OCI-LY3 (cell line): Measurements from ENCODE around the gene TGFB1.
"Not testable (repeated sequence)": the region's sequence is repeated elsewhere in the genome, so short reads cannot be mapped to it uniquely, and the experiment has no call there.

Experiments used
- EZH2phosphoT487 ChIP-seq: fragments of 200-600 bp; shearing (Covaris generic); IDR thresholded peaks from 2 replicates; pipeline ENCODE4 v1.6.1; 2018; ENCODE audit warnings: antibody characterized with exemption, mixed run types, low read depth
- TF ChIP-seq, protein P1 (sequence below): fragments of 200-600, 300-600 bp; sonication (generic); IDR thresholded peaks from 2 replicates; pipeline ENCODE4 v1.5.1; 2014; ENCODE audit warnings: antibody characterized with exemption, low read length, low read depth

DNA sequence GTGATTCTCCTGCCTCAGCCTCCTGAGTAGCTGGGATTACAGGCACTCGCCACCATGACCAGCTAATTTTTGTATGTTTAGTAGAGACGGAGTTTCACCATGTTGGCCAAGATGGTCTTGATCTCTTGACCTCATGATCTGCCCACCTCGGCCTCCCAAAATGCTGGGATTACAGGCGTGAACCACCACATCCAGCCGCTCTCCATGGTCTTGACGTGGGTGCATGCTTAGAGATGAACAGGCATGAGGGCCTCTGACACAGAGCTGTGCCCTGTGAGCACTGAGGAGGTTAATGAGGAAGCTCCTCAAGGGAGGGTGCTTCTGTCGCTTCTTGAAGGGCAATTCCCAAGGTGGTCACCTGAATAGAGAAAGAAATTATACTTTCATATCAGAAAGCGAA is 63.9 kb downstream of the TGFB1 start:
- TF ChIP-seq, protein P1, sequence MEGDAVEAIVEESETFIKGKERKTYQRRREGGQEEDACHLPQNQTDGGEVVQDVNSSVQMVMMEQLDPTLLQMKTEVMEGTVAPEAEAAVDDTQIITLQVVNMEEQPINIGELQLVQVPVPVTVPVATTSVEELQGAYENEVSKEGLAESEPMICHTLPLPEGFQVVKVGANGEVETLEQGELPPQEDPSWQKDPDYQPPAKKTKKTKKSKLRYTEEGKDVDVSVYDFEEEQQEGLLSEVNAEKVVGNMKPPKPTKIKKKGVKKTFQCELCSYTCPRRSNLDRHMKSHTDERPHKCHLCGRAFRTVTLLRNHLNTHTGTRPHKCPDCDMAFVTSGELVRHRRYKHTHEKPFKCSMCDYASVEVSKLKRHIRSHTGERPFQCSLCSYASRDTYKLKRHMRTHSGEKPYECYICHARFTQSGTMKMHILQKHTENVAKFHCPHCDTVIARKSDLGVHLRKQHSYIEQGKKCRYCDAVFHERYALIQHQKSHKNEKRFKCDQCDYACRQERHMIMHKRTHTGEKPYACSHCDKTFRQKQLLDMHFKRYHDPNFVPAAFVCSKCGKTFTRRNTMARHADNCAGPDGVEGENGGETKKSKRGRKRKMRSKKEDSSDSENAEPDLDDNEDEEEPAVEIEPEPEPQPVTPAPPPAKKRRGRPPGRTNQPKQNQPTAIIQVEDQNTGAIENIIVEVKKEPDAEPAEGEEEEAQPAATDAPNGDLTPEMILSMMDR: not testable (repeated sequence)
- TF ChIP-seq EZH2phosphoT487: not testable (repeated sequence)
